ENCODE results near the gene PI4K2A.

The PI4K2A gene

DNA sequence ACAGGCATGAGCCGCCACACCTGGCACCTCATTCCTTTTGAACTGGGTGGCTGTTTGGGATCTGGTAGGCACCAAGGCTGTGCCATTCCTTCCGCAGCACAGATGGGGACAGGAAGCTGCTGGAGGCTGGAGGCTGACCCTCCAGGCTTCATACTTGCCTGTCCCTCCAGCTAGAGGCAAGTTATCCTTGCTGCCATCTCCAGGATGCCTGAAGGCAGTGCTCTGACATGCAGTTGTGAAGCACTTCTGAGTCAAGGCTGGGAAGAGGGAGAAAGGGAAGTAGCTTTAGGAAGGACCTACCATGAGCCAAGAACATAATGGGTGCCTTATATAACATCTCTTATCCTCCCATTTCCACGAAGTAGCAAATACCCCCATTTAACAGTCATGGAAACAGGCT lies 82.5 kb downstream of the PI4K2A start:
- no peak overlapping the region for H3K4me3 ChIP-seq (ENCODE audit: low read length)
- TF ChIP-seq CTCF (conservative IDR thresholded peaks at IDR 0.05; ENCODE audit: low read length): peak; percentile 10; the same call in 1 of the 2 replicates
- no peak for DNase-seq (ENCODE audit: low read depth)

DNA sequence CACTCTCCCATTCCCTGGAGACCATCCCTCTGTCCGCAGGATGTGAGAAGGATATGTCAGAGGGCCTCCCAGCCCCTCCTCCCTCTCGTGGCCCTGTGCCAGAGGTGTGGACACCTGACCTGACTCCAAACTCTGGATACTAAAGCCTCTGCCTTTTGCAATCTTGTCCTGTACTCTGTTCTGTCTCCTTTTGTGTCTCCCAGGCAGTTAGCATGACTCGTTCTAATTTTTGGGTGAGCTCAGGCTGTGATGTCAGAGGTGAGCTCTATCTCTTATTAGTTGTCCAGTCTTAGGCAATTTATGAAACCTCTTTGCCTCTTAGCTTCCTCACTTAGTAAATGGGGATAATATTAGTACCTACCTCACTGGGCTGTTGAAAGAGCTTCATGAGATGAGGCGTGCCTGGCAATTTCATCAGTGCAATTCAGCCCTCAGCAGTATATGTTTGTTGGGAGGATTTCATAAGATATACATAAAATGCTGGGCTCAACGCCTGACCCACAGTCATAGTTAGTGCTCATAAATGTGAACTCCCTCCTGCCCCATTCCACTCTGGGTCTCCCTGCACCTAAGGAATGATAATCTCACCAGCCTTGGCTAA lies 84.0 kb downstream of the PI4K2A start:
- peak; percentile 62 for DNase-seq (ENCODE audit: low read depth)
- no peak overlapping the region for H3K4me3 ChIP-seq (ENCODE audit: low read length)
- no peak for TF ChIP-seq CTCF (conservative IDR thresholded peaks at IDR 0.05; ENCODE audit: low read length)
